Activated naive CD4-positive, alpha-beta T cell treated with anti-CD3 and anti-CD28 coated beads for 36 hours (primary cell): ENCODE data around the gene IQCF5. TPM values are rescaled to one million over a fixed set of nuclear protein-coding genes. Genes with fewer than 3 reads are reported as not detected.
"Not testable (repeated sequence)": the region's sequence is repeated elsewhere in the genome, so short reads cannot be mapped to it uniquely, and the experiment has no call there.

ENCODE experiments used
- CTCF ChIA-PET: fragments of 350-600 bp; sonication (Branson Sonifier 250); formaldehyde crosslinking; loops from one replicate; lab custom pipeline; 2021; ENCODE audit warnings: antibody characterized with exemption; lab: Charles Lee
- DNase-seq: peaks from one replicate; pipeline ENCODE4 v3.0.0-alpha.2; 2020
- H3K27ac Mint-ChIP-seq: one replicate; pipeline ENCODE4 v1.8.0; 2021; ENCODE audit warnings: mild to moderate bottlenecking, mixed read lengths
- H3K27me3 Mint-ChIP-seq: one replicate; pipeline ENCODE4 v1.8.0; 2021; ENCODE audit warnings: low read depth, mixed read lengths
- H3K36me3 Mint-ChIP-seq: one replicate; pipeline ENCODE4 v1.8.0; 2021; ENCODE audit warnings: low read depth, mixed read lengths
- H3K4me1 Mint-ChIP-seq: one replicate; pipeline ENCODE4 v1.8.0; 2021; ENCODE audit warnings: low read depth, mixed read lengths
- H3K4me3 Mint-ChIP-seq: one replicate; pipeline ENCODE4 v1.8.0; 2021; ENCODE audit warnings: mild to moderate bottlenecking, moderate library complexity, mixed read lengths
- H3K9me3 Mint-ChIP-seq: one replicate; pipeline ENCODE4 v1.8.0; 2021; ENCODE audit warnings: mixed read lengths
- intact Hi-C: fragments of 100-400 bp; cut with micrococcal nuclease; formaldehyde crosslinking; loops from one replicate; pipeline ENCODE4 v1.15.1; 2023
- total RNA-seq, 2 experiments: library from RNA; stranded (reverse); gene quantifications; one replicate each; pipeline ENCODE4 v1.2.3, GENCODE V29; 2021

Gene IQCF5
- total RNA-seq, 2 experiments from 2014 or later: not detected

- DNase-seq: no peak
- Mint-ChIP-seq H3K4me3 (no peak within 1 kb of the TSS), H3K27me3 (peaks cover 2% of the 10 kb centered on the region), H3K9me3 (no peaks in the 10 kb centered on the region), H3K36me3 (no peaks in the 10 kb centered on the region), H3K27ac (no peak within 1 kb of the TSS), H3K4me1 (no peaks in the 10 kb centered on the region)
- intact Hi-C loops: no loop called here
- CTCF ChIA-PET: interaction anchor here (1.2 kb wide), 1 partner anchor 9 kb away, joined by 3 read pairs; no protein-coding TSS in a partner anchor
These were observed 14.4 kb downstream of the IQCF5 start, which contains the start of gene IQCF2 for GRCh38 chr3:51860703-51861665. Gene IQCF2 (plus strand): TSS chr3:51861615. CDS start chr3:51861667, 52 bp downstream.

GRCh38 chr3:51855411-51855810, 20.0 kb downstream of the IQCF5 start:
- CTCF ChIA-PET, DNase-seq, H3K27ac Mint-ChIP-seq, intact Hi-C loops, H3K36me3 Mint-ChIP-seq, H3K27me3 Mint-ChIP-seq, H3K4me1 Mint-ChIP-seq, H3K4me3 Mint-ChIP-seq, H3K9me3 Mint-ChIP-seq: not testable (repeated sequence)

GRCh38 chr3:51845129-51845528, 30.3 kb downstream of the IQCF5 start:
- intact Hi-C loops: no loop called here
- CTCF ChIA-PET: interaction anchor here (0.7 kb wide), 1 partner anchor 241 kb away, joined by 3 read pairs; no protein-coding TSS in a partner anchor
- peaks cover 6% of the 10 kb centered on the region for H3K9me3 Mint-ChIP-seq
- no peak for DNase-seq
- no peaks in the 10 kb centered on the region for H3K4me1 Mint-ChIP-seq
- peaks cover 19% of the 10 kb centered on the region for H3K27me3 Mint-ChIP-seq
- H3K36me3 Mint-ChIP-seq: no peaks in the 10 kb centered on the region
- H3K27ac Mint-ChIP-seq: no peak overlapping the region
- no peak overlapping the region for H3K4me3 Mint-ChIP-seq

- Mint-ChIP-seq H3K27ac (no peak overlapping the region), H3K36me3 (no peaks in the 10 kb centered on the region), H3K4me3 (no peak overlapping the region), H3K9me3 (no peaks in the 10 kb centered on the region), H3K27me3 (peaks cover 14% of the 10 kb centered on the region), H3K4me1 (no peaks in the 10 kb centered on the region)
- CTCF ChIA-PET: interaction anchor here (1.3 kb wide), 1 partner anchor 117 kb away, joined by 4 read pairs; no protein-coding TSS in a partner anchor
- no peak for DNase-seq
- intact Hi-C loops: no loop called here
These were observed 38.8 kb downstream of the IQCF5 start for GRCh38 chr3:51836606-51837005.

GRCh38 chr3:51830836-51831385, 44.5 kb downstream of the IQCF5 start:
- intact Hi-C loops: no loop called here
- Mint-ChIP-seq H3K36me3 (no peaks in the 10 kb centered on the region), H3K4me1 (no peaks in the 10 kb centered on the region), H3K27ac (no peak overlapping the region), H3K27me3 (peaks cover 12% of the 10 kb centered on the region), H3K4me3 (no peak overlapping the region), H3K9me3 (peaks cover 11% of the 10 kb centered on the region)
- CTCF ChIA-PET: no interaction called here
- DNase-seq: no peak

- H3K36me3 Mint-ChIP-seq: no peaks in the 10 kb centered on the region
- CTCF ChIA-PET: no interaction called here
These were observed 45.1 kb downstream of the IQCF5 start for GRCh38 chr3:51830345-51830744.

GRCh38 chr3:51828297-51828696, 47.1 kb downstream of the IQCF5 start:
- intact Hi-C loops: no loop called here
- H3K4me3 Mint-ChIP-seq: no peak overlapping the region
- H3K27ac Mint-ChIP-seq: no peak overlapping the region
- H3K36me3 Mint-ChIP-seq: no peaks in the 10 kb centered on the region
- peaks cover 11% of the 10 kb centered on the region for H3K9me3 Mint-ChIP-seq
- peaks cover 7% of the 10 kb centered on the region for H3K27me3 Mint-ChIP-seq
- CTCF ChIA-PET: interaction anchor here (1.6 kb wide), 1 partner anchor 9 kb away, joined by 5 read pairs; no protein-coding TSS in a partner anchor
- H3K4me1 Mint-ChIP-seq: no peaks in the 10 kb centered on the region
- no peak for DNase-seq

More at GRCh38 chr3:51830345-51830744, 45.1 kb downstream of the IQCF5 start:
- Mint-ChIP-seq H3K27me3 (peaks cover 14% of the 10 kb centered on the region), H3K9me3 (peaks cover 11% of the 10 kb centered on the region), H3K27ac (no peak overlapping the region), H3K4me1 (no peaks in the 10 kb centered on the region), H3K4me3 (no peak overlapping the region)
- intact Hi-C loops: no loop called here
- DNase-seq: no peak

Other genes starting within 250 kb of the IQCF5 start
- 10 to 100 TPM; 23.7 to 26.6 TPM for gene TEX264, start 204.3 kb downstream of the IQCF5 start, total RNA-seq
- under 1 TPM in 1 of 2 experiments, not detected in 1; 0.07 TPM for gene GRM2, start 168.5 kb downstream of the IQCF5 start, total RNA-seq
- gene IQCF6, start 96.4 kb downstream of the IQCF5 start, total RNA-seq: not detected
- gene IQCF2, start 14.0 kb downstream of the IQCF5 start, total RNA-seq: not detected
- gene IQCF1, start 27.8 kb upstream of the IQCF5 start, total RNA-seq: not detected
- gene RRP9, start 66.3 kb upstream of the IQCF5 start, total RNA-seq: 10 to 100 TPM; 24.6 to 25.0 TPM
- 10 to 100 TPM in 1 of 2 experiments, 1 to 10 TPM in 1; 10.0 to 11.1 TPM for gene PARP3, start 66.8 kb upstream of the IQCF5 start, total RNA-seq
- not detected for gene GPR62, start 79.8 kb upstream of the IQCF5 start, total RNA-seq
- gene PCBP4, start 91.9 kb upstream of the IQCF5 start, total RNA-seq: 1 to 10 TPM; 8.9 to 9.1 TPM
- 10 to 100 TPM; 81.8 to 85.8 TPM for gene ABHD14B, start 98.4 kb upstream of the IQCF5 start, total RNA-seq
- gene ABHD14A, start 99.5 kb upstream of the IQCF5 start, total RNA-seq: 1 to 10 TPM; 5.4 to 5.7 TPM
- gene ACY1, start 107.9 kb upstream of the IQCF5 start, total RNA-seq: 10 to 100 TPM; 62.1 to 68.9 TPM
- 1,000 to 10,000 TPM; 1,927 to 1,957 TPM for gene RPL29, start 120.3 kb upstream of the IQCF5 start, total RNA-seq
- 1 to 10 TPM; 8.2 to 9.1 TPM for gene DUSP7, start 181.0 kb upstream of the IQCF5 start, total RNA-seq